SK-N-SH (cell line): ENCODE data around the gene FEM1B. TPM values are rescaled to one million over a fixed set of nuclear protein-coding genes. Genes with fewer than 3 reads are reported as not detected.

Source experiments
- CTCF ChIA-PET: fragments of 300-600, 350-600 bp; formaldehyde crosslinking; extraction: SDS; loops from one replicate; lab custom pipeline; 2021; lab: Yijun Ruan, JAX
- POLR2A ChIA-PET: fragments of 350-600 bp; sonication (Branson Sonifier 250); formaldehyde crosslinking; extraction: SDS; loops from one replicate; lab custom pipeline; 2020; ENCODE audit warnings: antibody characterized with exemption, inconsistent platforms; lab: Yijun Ruan, JAX
- DNase-seq: peaks from one replicate; pipeline ENCODE4 v3.0.0; 2012
- H2AFZ ChIP-seq: fragments of 200-600 bp; sonication (generic); 2 replicates; pipeline ENCODE4 v1.8.1; 2016; ENCODE audit warnings: antibody characterized with exemption, mild to moderate bottlenecking, low read depth
- H3F3A ChIP-seq: fragments of 200-600 bp; sonication (generic); replicated peaks from 2 replicates; pipeline ENCODE3; 2016; ENCODE audit warnings: antibody characterized with exemption, mild to moderate bottlenecking; ENCODE audit not compliant: insufficient read depth
- H3K27ac ChIP-seq, 2 experiments: fragments of 200-500 bp in 1 of 2; fragments of 200-600 bp in 1 of 2; sonication (Bioruptor generic) in 1 of 2; sonication (generic), shearing (Covaris generic) in 1 of 2; 2 replicates each; pipeline versions ENCODE4 v1.5.1 to v1.6.1; 2014 to 2016; ENCODE audit warnings: low read depth in 2 of 2, inconsistent platforms in 1 of 2, low read length in 1 of 2, mild to moderate bottlenecking in 1 of 2, mixed read lengths in 1 of 2
- H3K27me3 ChIP-seq: fragments of 200-600 bp; sonication (generic), shearing (Covaris generic); 2 replicates; pipeline ENCODE4 v1.6.1; 2016; ENCODE audit warnings: mixed run types; ENCODE audit not compliant: insufficient read depth
- H3K36me3 ChIP-seq, 2 experiments: fragments of 200-500 bp in 1 of 2; fragments of 200-600 bp in 1 of 2; sonication (Bioruptor generic) in 1 of 2; sonication (generic) in 1 of 2; replicated peaks in 1 of 2; 2 replicates each; pipeline versions ENCODE3 to v1.5.1; 2014 to 2016; ENCODE audit warnings: low read length in 1 of 2, mild to moderate bottlenecking in 1 of 2; ENCODE audit not compliant: insufficient read depth in 2 of 2, control insufficient read depth in 1 of 2
- H3K4me1 ChIP-seq, 2 experiments: fragments of 200-500 bp in 1 of 2; fragments of 200-600 bp in 1 of 2; sonication (Bioruptor generic) in 1 of 2; sonication (generic), shearing (Covaris generic) in 1 of 2; 2 replicates each; pipeline versions ENCODE4 v1.5.1 to v1.6.1; 2014 to 2016; ENCODE audit warnings: low read depth in 1 of 2, low read length in 1 of 2, mixed run types in 1 of 2; ENCODE audit not compliant: insufficient read depth in 2 of 2, control insufficient read depth in 1 of 2
- H3K4me2 ChIP-seq: fragments of 200-600 bp; sonication (generic), shearing (Covaris generic); 2 replicates; pipeline ENCODE4 v1.6.1; 2017; ENCODE audit warnings: mixed run types
- H3K4me3 ChIP-seq, 2 experiments: fragments of 200-500 bp in 1 of 2; fragments of 200-600 bp in 1 of 2; sonication (Bioruptor generic) in 1 of 2; sonication (generic), shearing (Covaris generic) in 1 of 2; 2 replicates each; pipeline versions ENCODE4 v1.5.1 to v1.8.1; 2014 to 2016; ENCODE audit warnings: low read depth in 2 of 2, inconsistent platforms in 1 of 2, low read length in 1 of 2, mild to moderate bottlenecking in 1 of 2, mixed read lengths in 1 of 2, moderate library complexity in 1 of 2
- H3K79me2 ChIP-seq: fragments of 200-600 bp; sonication (generic); 2 replicates; pipeline ENCODE4 v1.8.1; 2017; ENCODE audit warnings: mild to moderate bottlenecking; ENCODE audit not compliant: insufficient read depth
- H3K9ac ChIP-seq: fragments of 200-600 bp; sonication (generic); 2 replicates; pipeline ENCODE4 v1.6.1; 2017; ENCODE audit warnings: mixed run types
- H3K9me2 ChIP-seq: fragments of 200-600 bp; sonication (generic); 2 replicates; pipeline ENCODE4 v1.6.1; 2017; ENCODE audit warnings: mixed run types
- H3K9me3 ChIP-seq: fragments of 200-600 bp; sonication (generic); 2 replicates; pipeline ENCODE4 v1.6.1; 2017; ENCODE audit warnings: mixed run types, mild to moderate bottlenecking, moderate library complexity
- H4K20me1 ChIP-seq: fragments of 200-600 bp; sonication (generic); 2 replicates; pipeline ENCODE4 v1.6.1; 2017; ENCODE audit warnings: mild to moderate bottlenecking, mixed run types; ENCODE audit not compliant: insufficient read depth
- CTCF ChIP-seq: fragments of 200-600 bp; sonication (generic); IDR thresholded peaks from 2 replicates; pipeline ENCODE4 v1.6.1; 2017; ENCODE audit warnings: antibody characterized with exemption, mild to moderate bottlenecking, moderate library complexity
- ELF1 ChIP-seq: IDR thresholded peaks from 2 replicates; pipeline ENCODE4 v1.4.0; 2012
- FOSL2 ChIP-seq: IDR thresholded peaks from 2 replicates; pipeline ENCODE4 v1.4.0; 2012; ENCODE audit warnings: low read depth, mild to moderate bottlenecking, moderate library complexity, borderline replicate concordance
- GABPA ChIP-seq: IDR thresholded peaks from 2 replicates; pipeline ENCODE4 v1.4.0; 2012; ENCODE audit warnings: low read depth, mild to moderate bottlenecking
- GATA2 ChIP-seq: sonication (generic); formaldehyde crosslinking; IDR thresholded peaks from 2 replicates; pipeline ENCODE4 v1.5.0; 2020; ENCODE audit warnings: mild to moderate bottlenecking, missing genetic modification reagents
- IRF3 ChIP-seq: fragments of 150-350 bp; IDR thresholded peaks from 2 replicates; pipeline ENCODE4 v1.6.1; 2016; ENCODE audit warnings: mild to moderate bottlenecking, low read depth, low read length
- MXI1 ChIP-seq: IDR thresholded peaks from 2 replicates; pipeline ENCODE4 v1.6.1; 2012; ENCODE audit warnings: mild to moderate bottlenecking, low read depth, low read length, improper control_type of control experiment
- NRF1 ChIP-seq: IDR thresholded peaks from 2 replicates; pipeline ENCODE4 v1.6.1; 2012; ENCODE audit warnings: low read depth, mild to moderate bottlenecking, low read length
- POLR2AphosphoS5 ChIP-seq: IDR thresholded peaks from 2 replicates; pipeline ENCODE4 v1.6.1; 2012; ENCODE audit warnings: low read depth, low read length
- RAD21 ChIP-seq: IDR thresholded peaks from 2 replicates; pipeline ENCODE4 v1.6.1; 2012; ENCODE audit warnings: mild to moderate bottlenecking, low read length
- RCOR1 ChIP-seq: fragments of 150-350 bp; IDR thresholded peaks from 2 replicates; pipeline ENCODE4 v1.6.1; 2017; ENCODE audit warnings: antibody characterized with exemption, low read length
- RFX5 ChIP-seq: IDR thresholded peaks from 2 replicates; pipeline ENCODE4 v1.6.1; 2012; ENCODE audit warnings: mild to moderate bottlenecking, improper control_type of control experiment, low read length
- TAF1 ChIP-seq: IDR thresholded peaks from 2 replicates; pipeline ENCODE4 v1.6.1; 2012; ENCODE audit warnings: low read depth, mild to moderate bottlenecking, low read length, moderate library complexity, borderline replicate concordance
- TCF12 ChIP-seq: IDR thresholded peaks from 2 replicates; pipeline ENCODE4 v1.4.0; 2012
- TEAD4 ChIP-seq: IDR thresholded peaks from 2 replicates; pipeline ENCODE4 v1.4.0; 2012; ENCODE audit warnings: mild to moderate bottlenecking, borderline replicate concordance; ENCODE audit not compliant: insufficient read depth
- USF1 ChIP-seq: IDR thresholded peaks from 2 replicates; pipeline ENCODE4 v1.4.0; 2012; ENCODE audit warnings: low read depth, borderline replicate concordance
- USF2 ChIP-seq: fragments of 150-350 bp; IDR thresholded peaks from 2 replicates; pipeline ENCODE4 v1.6.1; 2017; ENCODE audit warnings: antibody characterized with exemption, low read length, low read depth, borderline replicate concordance
- ZBTB33 ChIP-seq: IDR thresholded peaks from 2 replicates; pipeline ENCODE4 v1.4.0; 2012; ENCODE audit warnings: low read depth, borderline replicate concordance
- WGBS: methylation state at CpG from one replicate; pipeline ENCODE4 v1.1.6; 2017; ENCODE audit warnings: low lambda C conversion rate; 5-methylcytosine and 5-hydroxymethylcytosine counted together
- polyA plus RNA-seq, 3 experiments: library from polyadenylated mRNA; depleted of rRNA; stranded (reverse); fragments of >200 nt; gene quantifications; 2 replicates each; pipeline ENCODE4 v1.2.3, GENCODE V29; 2012

FEM1B gene
- polyA plus RNA-seq, 1 of the 3 experiments (the other 2 are of a cell fraction), result 14.0 TPM

GRCh38 chr15:68264282-68264681 is 13.3 kb upstream of the FEM1B start:
- Histone ChIP-seq H3K9me3 (no peaks in the 10 kb centered on the region), H3K79me2 (no peaks in the 10 kb centered on the region), H3K36me3 (no peaks in the 10 kb centered on the region), H3K9me2 (no peaks in the 10 kb centered on the region), H3K27me3 (no peaks in the 10 kb centered on the region), H4K20me1 (no peaks in the 10 kb centered on the region), H3F3A (peaks cover 3% of the 10 kb centered on the region), H3K27ac (no peak overlapping the region), H3K4me2 (no peak overlapping the region)
- no peak for DNase-seq
- CTCF ChIA-PET, result interaction anchor here (1.0 to 1.9 kb wide), 4 partner anchors 10 to 612 kb away, joined by 3 to 10 read pairs (median 4); no protein-coding TSS in a partner anchor
- POLR2A ChIA-PET, result interaction anchor here (1.4 kb wide), 1 partner anchor 13 kb away, joined by 5 read pairs; the partner anchor contains the start of gene FEM1B
- 73% methylated on average over 2 of the region's 2 CpGs for WGBS
- no peak for TF ChIP-seq ELF1
- no peak for TF ChIP-seq RAD21
- no peak for TF ChIP-seq USF1
- no peak for TF ChIP-seq RCOR1
- no peak for TF ChIP-seq TCF12
- TF ChIP-seq, all 33 proteins: peak for 0
- Histone ChIP-seq H3K4me1 (no peaks in the 10 kb centered on the region), H3K4me3 (no peak overlapping the region), H2AFZ (no peak overlapping the region), H3K9ac (no peak overlapping the region)

GRCh38 chr15:68265081-68265480 is 12.5 kb upstream of the FEM1B start:
- Histone ChIP-seq H3K27ac (no peak overlapping the region), H3F3A (peaks cover 3% of the 10 kb centered on the region), H3K79me2 (no peaks in the 10 kb centered on the region), H3K36me3 (no peaks in the 10 kb centered on the region), H3K9me2 (no peaks in the 10 kb centered on the region), H3K9me3 (no peaks in the 10 kb centered on the region), H4K20me1 (no peaks in the 10 kb centered on the region), H3K9ac (no peak overlapping the region), H3K4me3 (no peak overlapping the region), H3K4me1 (no peaks in the 10 kb centered on the region), H3K4me2 (no peak overlapping the region), H3K27me3 (no peaks in the 10 kb centered on the region), H2AFZ (no peak overlapping the region)
- DNase-seq, result no peak
- ChIA-PET CTCF (interaction anchor here (2.0 kb wide), 1 partner anchor 12 kb away, joined by 8 read pairs; no protein-coding TSS in a partner anchor), POLR2A (interaction anchor here (1.4 kb wide), 1 partner anchor 12 kb away, joined by 5 read pairs; the partner anchor contains the start of gene FEM1B)
- TF ChIP-seq TCF12, result no peak
- no peak for TF ChIP-seq MXI1
- no peak for TF ChIP-seq GABPA
- TF ChIP-seq USF2, result no peak
- TF ChIP-seq CTCF, result no peak
- TF ChIP-seq RAD21, result no peak
- TF ChIP-seq TEAD4, result no peak
- no peak for TF ChIP-seq TAF1
- no peak for TF ChIP-seq ZBTB33
- TF ChIP-seq POLR2AphosphoS5, result no peak
- no peak for TF ChIP-seq GATA2
- TF ChIP-seq NRF1, result no peak
- no peak for TF ChIP-seq FOSL2
- TF ChIP-seq RFX5, result no peak
- TF ChIP-seq IRF3, result no peak
- WGBS, result 73% methylated on average over 4 of the region's 4 CpGs
